DMS114 treated with DMSO at 0.1 percent for 48 hours (cell line): ENCODE data around the gene PPP1R12A.

Experiments
- DNase-seq: peaks from one replicate; lab custom pipeline; 2025; ENCODE audit not compliant: unreplicated experiment; lab: John Stamatoyannopoulos, UW

PPP1R12A gene

GRCh38 chr12:79769860-79770485, 164.9 kb downstream of the PPP1R12A start:
- no peak for DNase-seq

GRCh38 chr12:79769189-79769859, 165.6 kb downstream of the PPP1R12A start:
- no peak for DNase-seq

- no peak for DNase-seq
Observed at GRCh38 chr12:79766705-79767464, 168.0 kb downstream of the PPP1R12A start.

GRCh38 chr12:79765157-79765556, 169.7 kb downstream of the PPP1R12A start:
- no peak for DNase-seq

- no peak for DNase-seq
Observed at GRCh38 chr12:79764641-79765040, 170.3 kb downstream of the PPP1R12A start.

- DNase-seq, result no peak
Observed at GRCh38 chr12:79763766-79764452, 171.0 kb downstream of the PPP1R12A start.

- no peak for DNase-seq
Observed at GRCh38 chr12:79761341-79761740, 173.6 kb downstream of the PPP1R12A start.

GRCh38 chr12:79747274-79747673, 187.6 kb downstream of the PPP1R12A start:
- DNase-seq, result no peak

GRCh38 chr12:79737875-79738718, 196.8 kb downstream of the PPP1R12A start:
- peak; percentile 48 for DNase-seq

GRCh38 chr12:79732638-79733037, 202.3 kb downstream of the PPP1R12A start:
- no peak for DNase-seq

GRCh38 chr12:79725987-79726386, 208.9 kb downstream of the PPP1R12A start:
- no peak for DNase-seq
